Fibroblast of skin of right quadriceps (primary cell): ENCODE measurements around the gene NAP1L4.

Source experiments
- DNase-seq: peaks from one replicate; pipeline ENCODE4 v3.0.0-alpha.2; 2013

NAP1L4 gene

DNA sequence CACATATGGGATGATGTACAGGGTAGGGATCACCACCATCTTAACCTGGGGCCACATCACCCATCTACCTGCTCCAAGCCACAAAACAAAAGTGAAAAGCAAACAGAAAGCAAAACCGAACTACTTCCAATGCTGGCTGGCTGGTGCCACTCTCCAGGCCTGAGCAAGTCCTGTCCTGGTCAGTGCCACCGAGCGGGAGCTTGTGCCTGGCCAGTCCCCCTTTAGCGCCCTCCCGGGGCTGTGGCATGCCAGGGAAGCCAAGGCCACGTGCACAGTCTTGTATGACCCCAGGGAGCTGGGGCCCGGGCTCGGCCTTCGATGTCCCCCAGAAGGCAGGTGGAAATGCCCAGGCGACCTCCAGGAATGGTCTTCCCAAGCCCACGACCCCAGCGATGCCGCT, 17.9 kb upstream of the NAP1L4 start:
- DNase-seq = no peak

GRCh38 chr11:3009481-3009880, 17.4 kb upstream of the NAP1L4 start:
- no peak for DNase-seq

DNA sequence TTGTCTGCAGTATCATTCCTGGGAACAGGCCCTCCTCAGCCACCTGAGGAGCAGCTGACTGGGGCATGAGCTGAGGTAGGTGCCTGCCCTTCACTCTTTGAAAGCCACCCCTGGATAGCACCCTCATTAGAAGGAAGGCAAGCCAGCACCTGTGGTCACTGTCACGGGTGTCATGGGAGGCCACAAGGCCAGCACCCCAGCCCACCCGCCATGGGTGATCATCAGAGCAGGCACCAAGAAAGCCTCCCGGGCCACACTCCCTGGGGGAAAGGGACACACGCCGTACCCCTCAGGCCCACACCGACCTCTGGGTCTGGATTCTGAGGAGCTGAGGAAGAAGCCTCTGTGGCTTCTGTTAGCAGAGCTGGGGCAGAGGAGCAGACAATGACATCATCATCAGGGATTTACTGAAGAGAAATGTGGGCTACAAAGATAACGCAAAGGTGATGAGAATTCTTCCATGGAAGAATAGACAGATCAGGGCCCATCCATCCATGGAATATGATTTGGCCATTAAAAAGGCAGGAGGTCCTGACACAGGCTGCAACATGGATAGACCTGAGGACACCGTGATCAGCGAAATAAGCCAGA, 16.7 kb upstream of the NAP1L4 start:
- no peak for DNase-seq

DNA sequence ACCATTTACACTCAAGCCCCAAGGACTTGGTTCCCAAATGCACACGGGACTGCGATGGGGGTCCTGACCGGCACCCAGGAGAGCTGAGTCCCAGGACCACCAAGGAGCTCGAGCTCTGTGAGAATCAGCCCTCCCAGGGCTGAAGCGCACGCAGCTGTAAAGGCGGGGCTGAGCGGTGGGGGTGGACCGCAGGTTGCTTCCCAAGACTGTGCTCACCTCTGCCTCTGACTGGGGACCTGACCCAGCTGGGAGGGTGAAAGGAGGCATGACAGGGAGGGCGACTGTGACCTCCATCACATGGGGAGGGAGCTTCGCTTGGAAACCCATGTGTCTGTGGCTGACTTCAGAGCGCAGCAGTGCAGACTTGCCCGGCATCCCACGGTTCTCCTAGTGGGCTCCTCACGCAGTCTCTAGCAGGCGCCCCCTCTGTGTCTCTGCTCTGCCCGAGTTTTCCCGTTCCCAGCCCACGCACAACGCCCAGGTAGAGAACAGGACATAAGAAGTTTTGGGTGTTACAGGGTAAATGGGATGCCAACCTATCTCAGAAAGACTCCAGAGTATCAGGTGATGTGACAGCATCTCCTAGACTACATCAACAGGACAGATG, 15.4 kb upstream of the NAP1L4 start:
- DNase-seq = no peak

GRCh38 chr11:3006505-3007260, 14.6 kb upstream of the NAP1L4 start:
- DNase-seq = no peak

DNA sequence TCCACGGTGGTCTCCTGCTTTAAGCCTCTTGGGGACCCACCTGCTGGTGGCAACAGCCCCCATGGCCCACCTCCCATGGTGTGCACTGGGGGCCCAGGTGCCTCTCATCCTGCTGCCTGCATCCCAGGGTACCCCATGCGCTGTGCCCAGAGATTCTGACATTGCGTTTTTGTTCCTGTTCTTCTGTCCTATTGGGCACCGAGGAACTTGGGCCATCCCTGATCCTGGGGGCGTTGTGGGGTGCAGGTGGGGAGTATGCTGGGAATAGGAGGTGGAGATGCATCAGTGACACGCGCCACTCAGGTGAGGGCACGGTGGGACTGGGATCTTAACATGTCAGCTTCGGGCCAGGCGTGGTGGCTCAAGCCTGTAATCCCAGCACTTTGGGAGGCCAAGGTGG, 12.4 kb upstream of the NAP1L4 start:
- no peak for DNase-seq

DNA sequence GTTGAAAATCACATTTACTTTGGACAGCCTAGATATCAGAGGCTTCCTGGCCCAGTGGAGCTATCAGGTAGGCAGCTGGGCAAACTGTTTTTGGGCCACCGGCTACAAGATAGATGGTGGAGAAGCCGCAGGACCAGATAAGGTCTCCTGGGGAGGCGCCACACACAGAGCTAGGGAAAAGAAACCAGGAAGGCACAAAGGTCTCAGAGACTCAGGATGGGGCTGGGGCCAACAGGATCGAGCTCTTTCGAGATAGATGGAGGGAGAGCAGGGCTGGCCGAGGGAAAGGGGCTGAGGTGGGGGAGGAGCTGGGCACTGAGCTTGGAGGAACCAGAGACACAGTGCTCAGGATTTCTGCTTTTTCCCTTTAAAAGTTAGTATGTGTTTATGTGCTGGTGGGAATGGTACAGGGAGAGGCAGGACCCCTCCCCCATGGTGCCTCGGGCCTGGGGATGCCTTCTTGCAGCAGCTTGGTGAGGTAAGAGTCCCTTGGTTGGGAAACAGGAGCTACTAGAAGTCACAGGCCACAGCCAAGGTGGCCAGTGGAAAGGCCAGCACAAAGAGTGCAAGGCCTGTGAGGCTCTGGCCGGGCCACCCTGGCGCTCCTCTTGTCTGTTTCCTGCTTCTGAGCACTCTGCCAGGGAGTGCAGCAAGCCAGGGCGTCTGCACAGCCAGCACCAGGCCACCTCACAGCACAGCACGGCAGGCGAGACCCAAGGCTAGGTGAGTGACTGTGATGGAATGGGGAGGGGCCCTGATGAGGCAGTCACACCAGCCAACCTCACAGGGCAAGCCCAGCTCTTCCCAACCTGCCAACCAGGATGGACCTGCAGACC, 11.5 kb upstream of the NAP1L4 start:
- DNase-seq = no peak

- DNase-seq = no peak
These were observed 10.7 kb upstream of the NAP1L4 start for GRCh38 chr11:3002871-3003270.

- no peak for DNase-seq
These were observed 10.3 kb upstream of the NAP1L4 start for GRCh38 chr11:3002351-3002861.

DNA sequence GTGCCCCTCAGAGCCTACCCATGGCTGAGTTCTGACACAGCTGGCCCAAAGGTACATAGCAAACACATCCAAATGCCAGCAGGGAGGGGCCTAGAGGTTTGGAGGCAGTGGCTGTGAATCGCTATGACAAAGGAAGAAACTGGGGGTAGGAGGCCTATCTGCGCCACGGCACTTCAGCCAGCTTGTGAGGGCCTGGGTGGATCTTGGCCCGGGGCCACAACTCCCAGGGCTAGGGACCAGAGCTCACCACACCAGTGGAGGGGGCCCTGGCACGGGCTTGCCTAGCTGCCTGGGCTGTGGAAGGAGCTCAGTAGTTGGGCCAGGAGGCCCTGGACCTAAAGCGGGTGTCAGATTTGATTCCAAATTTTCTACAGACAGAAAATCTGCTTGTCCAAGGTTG, 9.4 kb upstream of the NAP1L4 start:
- DNase-seq = no peak

DNA sequence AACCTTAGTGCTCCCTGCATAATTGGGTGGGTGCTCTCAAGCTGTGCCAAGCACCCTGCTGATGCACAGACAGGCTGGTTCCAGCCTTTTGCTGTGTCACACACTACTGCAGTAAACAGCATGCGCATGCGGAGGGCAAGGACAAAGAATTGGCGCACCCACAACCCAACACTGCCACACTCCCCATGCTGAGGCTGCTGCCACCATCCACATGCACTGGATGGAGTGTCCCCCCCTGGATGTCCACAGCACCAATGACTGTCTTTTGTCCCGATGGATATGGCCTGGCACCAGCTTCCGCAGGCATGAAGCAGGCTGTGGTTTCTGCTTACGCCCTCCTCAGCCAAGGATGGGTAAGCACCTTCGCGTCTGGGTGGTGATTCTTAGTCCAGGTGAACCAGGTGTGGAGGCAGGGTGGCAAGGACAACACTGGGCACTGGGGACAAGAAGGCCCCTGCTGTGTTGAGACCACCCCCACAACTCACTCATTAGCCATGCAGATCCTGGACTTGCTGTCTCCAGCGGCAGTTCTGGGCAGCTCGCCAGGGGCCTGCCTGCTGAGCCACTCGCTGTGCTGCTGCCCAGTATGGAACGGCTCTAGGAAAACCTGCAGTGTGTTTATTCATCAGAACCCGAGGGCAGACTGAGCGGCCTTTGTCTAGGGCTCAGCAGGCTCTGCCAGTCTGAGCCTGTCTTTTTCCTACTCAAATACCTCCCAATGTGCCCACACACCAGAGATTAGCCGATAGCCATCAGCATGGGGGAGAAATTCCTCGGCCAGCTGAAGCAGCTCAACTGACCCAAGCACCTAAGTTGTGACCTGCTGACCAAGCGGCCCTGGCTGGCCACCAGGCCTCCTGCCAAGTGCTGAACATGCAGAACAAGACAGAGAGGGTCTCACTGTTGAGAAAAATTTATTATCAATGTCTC, 8.2 kb upstream of the NAP1L4 start:
- DNase-seq = peak; percentile 35

GRCh38 chr11:2999464-2999998, 7.4 kb upstream of the NAP1L4 start:
- no peak for DNase-seq

DNA sequence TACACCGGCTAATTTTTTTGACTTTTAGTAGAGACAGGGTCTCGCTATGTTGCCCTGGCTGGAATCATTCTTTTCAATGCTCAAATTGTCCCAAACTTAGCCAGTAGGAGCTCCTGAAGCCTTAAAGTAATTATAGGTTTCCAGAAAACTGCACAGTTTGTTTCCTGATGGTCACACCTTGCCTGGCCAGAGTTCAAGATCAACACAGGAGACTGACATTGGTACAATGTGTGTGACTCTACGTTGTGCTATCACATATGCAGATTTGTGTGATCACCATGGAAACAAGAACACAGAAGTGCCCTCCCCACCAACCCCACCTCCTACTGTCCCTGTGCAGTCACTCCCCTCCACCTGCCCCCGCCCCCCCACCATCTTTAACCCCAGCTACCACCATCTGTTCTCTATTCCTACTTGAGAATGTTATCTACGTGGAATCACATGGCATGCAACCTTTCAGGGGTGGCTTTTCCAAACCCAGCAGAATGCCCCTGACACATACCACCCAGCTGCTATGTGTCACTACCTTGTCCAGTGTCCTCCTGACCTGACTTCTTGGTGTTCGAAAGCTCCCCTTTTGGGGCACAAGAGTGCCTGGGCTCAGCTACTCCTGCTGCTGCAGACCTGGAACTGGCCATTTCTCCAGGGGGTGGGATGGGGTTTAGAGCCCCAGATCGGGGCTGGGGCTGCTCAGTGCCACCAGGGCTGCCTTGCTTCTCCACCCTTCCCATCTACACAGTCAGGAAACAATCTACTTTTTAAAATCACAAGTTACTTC, 6.1 kb upstream of the NAP1L4 start:
- DNase-seq = no peak

GRCh38 chr11:2997406-2997805, 5.3 kb upstream of the NAP1L4 start:
- no peak for DNase-seq

GRCh38 chr11:2996976-2997375, 4.8 kb upstream of the NAP1L4 start:
- no peak for DNase-seq

DNA sequence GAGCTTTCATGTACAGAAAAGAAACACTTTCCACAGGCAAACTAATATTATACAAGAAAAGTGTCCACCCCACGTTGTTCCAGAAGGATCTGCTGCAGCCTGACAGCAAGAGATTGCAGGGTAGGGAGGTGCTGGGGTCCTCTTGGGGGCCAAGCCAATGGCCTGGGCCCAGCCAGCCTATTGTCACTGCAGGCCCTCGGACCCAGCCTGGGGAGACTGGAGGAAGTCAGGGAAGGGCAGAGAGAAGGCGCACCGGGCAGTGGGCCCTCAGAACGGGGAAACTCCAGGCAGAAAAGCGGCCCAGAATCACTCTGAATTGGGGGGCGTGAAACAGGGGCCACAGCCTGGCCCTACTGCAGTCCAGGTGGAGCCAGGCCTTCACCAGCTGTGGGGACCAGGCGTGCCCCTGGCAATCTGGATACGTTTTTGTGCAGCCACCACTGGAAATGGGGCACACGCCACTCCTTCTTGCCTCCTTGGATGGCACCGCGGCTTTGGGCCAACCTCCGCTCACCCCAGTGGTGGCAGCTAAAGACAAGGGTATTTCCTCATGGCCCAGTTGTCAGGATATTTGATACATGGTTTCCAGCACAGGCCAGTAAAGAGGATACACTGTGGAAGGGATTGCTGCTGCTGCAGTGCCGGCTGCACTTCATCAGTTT, 3.9 kb upstream of the NAP1L4 start:
- no peak for DNase-seq

DNA sequence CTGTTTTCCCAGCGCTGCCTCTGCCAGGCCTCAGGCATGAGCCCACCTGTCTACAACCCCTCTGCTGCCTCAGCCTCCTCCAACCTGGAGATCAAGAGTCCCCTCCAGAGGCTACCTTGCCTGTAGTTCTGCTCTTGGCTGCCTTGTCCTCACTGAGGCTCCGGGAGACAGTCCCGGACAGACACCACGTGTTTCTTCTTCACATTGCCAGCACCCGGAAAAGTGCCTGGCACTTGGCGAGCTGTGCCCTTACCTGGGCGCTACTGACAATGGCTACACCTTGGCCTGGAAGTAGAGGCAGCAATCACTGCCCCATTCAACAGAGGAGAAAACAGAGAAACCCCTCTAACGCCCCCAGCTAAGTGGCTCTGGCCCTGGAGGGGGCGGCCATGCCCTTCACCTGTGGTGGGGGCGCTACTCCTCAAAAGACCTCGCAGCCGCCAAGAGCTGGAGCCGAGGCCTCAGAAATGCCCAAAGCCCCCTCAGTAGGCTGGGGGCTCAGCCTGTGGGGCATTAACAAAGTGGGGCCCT, 3.0 kb upstream of the NAP1L4 start:
- DNase-seq = no peak

DNA sequence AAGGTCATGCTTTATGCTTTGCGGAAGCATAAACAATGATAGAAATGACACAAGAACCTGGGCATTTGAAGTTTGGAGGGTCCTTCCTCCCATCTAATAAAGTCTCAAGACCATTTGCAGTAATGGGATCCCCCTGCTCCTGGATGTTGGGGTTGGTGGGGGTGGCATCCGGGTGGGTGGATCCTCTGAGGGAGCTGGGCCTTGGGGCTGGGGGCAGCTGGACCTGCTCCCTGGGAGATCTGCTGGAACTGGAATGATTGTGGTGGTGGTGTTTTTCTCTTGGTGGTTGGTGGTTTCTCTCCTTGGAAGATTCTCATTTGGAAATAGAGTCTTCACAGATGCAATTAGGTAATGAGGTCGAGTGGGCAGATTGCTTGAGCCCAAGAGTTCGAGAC, 2.2 kb upstream of the NAP1L4 start:
- DNase-seq = no peak

DNA sequence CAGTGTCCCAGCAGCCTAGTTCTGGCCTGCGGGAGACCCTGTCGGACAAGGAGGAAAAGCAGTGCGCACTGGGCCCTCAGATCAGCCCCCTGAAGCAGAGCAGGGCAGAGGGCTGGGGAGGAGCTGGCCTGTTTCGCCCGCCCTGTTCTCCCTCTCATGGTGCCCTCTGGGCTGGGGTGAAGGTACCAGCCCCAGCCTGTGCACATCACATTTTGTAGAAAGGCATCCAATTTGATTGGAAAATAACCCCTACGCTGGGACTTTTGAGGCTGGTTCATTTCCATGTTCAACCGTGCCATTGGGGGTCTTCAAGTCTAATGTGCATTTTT, 832 bp upstream of the NAP1L4 start:
- DNase-seq = no peak

- DNase-seq = no peak
These were observed 486 bp downstream of the NAP1L4 start for GRCh38 chr11:2991452-2992233.
